GM12892 (cell line): ENCODE measurements around the gene CACNG4.

Source experiments
- DNase-seq: peaks from one replicate; pipeline ENCODE4 v3.0.0; 2011; ENCODE audit not compliant: insufficient read length
- FAIRE-seq: peaks from 2 replicates; lab custom pipeline; 2011; peaks lifted over from hg19 to GRCh38; lab: Jason Lieb, UNC
- POLR2A ChIP-seq: IDR thresholded peaks from 2 replicates; pipeline ENCODE4 v1.6.1; 2011; ENCODE audit warnings: low read depth, low read length, control low read depth
- POLR2AphosphoS5 ChIP-seq: IDR thresholded peaks from 2 replicates; pipeline ENCODE4 v1.6.1; 2011; ENCODE audit warnings: low read depth, low read length, control low read depth
- TAF1 ChIP-seq: IDR thresholded peaks from 2 replicates; pipeline ENCODE4 v1.6.1; 2011; ENCODE audit warnings: low read depth, mild to moderate bottlenecking, control low read depth, low read length, borderline replicate concordance

CACNG4 gene

GRCh38 chr17:66978514-66979061 is 14.1 kb downstream of the CACNG4 start:
- no peak for TF ChIP-seq POLR2AphosphoS5
- no peak for TF ChIP-seq TAF1
- no peak for TF ChIP-seq POLR2A
- FAIRE-seq: no peak
- no peak for DNase-seq

- TF ChIP-seq POLR2AphosphoS5 (no peak), TAF1 (no peak)
- DNase-seq (no peak), FAIRE-seq (no peak)
Observed at GRCh38 chr17:66980896-66981295, 16.4 kb downstream of the CACNG4 start.

DNA sequence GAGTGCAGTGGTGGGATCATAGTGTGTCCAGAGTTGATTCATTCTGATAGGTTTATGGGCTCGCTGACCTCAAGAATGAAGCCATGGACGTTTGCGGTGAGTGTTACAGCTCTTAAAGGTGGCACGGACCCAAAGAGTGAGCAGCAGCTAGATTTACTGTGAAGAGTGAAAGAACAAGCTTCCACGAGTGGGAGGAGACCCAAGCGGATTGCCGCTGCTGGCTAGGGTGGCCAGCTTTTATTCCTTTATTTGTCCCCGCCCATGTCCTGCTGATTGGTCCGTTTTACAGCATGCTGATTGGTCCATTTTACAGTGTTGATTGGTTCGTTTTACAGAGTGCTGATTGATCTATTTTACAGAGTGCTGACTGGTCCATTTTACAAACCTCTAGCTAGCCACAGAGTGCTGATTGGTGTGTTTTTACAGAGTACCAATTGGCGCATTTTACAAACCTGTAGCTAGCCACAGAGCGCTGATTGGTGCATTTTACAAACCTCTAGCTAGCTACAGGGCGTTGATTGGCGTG is 17.5 kb downstream of the CACNG4 start:
- TF ChIP-seq TAF1 (no peak), POLR2A (no peak), POLR2AphosphoS5 (no peak)
- DNase-seq (no peak), FAIRE-seq (no peak)

- FAIRE-seq (no peak), DNase-seq (no peak)
- TF ChIP-seq POLR2AphosphoS5: no peak
- TF ChIP-seq POLR2A: no peak
- TF ChIP-seq TAF1: no peak
Observed at GRCh38 chr17:66983414-66984021, 19.0 kb downstream of the CACNG4 start.

GRCh38 chr17:66984730-66985129 is 20.2 kb downstream of the CACNG4 start:
- no peak for DNase-seq
- TF ChIP-seq POLR2AphosphoS5: no peak
- TF ChIP-seq POLR2A: no peak
- no peak for TF ChIP-seq TAF1
- peak; percentile 68 for FAIRE-seq

DNA sequence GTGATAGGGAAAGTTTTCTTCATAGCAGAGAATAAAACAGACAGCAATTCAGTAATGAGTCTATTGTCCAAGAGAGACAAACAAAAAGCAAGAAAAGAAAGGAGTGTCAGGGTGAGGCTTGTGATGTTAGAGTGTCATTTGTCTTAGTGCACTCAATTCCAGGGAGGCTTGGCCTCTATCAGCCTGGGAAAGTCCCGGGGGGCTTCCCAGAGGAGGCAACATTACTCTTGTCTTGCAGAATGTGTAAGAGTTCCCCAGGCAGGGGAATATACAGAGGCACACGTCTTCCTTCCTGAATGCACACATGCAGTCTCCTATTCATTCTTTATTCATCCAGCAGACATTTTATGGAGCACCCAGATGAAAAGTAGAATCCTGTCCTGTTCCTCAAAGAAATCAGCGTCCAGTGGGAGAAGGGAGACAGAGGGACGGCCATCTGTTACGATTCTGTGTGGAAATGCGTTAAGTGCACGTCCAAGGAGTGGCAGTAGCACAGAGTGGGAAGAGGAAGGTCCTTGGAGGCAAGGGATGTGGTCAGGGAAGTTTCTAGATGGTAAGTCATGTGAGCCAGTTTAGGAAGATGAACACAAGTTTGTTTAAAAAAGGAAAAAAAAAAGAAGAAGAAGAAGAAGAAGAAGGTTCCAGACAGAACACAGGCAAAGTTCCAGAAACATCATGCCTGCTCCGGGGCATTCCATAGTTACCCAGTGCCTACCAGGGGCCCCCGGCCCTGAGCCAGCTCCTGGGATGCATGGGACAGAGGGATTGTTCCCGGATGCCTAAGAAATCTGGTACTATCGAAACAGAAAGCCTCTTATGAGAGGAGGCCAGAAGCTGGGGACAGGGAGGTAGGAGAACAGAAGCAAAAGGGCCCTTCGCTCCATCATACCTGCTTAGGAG is 21.1 kb downstream of the CACNG4 start:
- FAIRE-seq: peak; percentile 79
- TF ChIP-seq TAF1: no peak
- TF ChIP-seq POLR2AphosphoS5: no peak
- no peak for TF ChIP-seq POLR2A
- no peak for DNase-seq

- TF ChIP-seq POLR2A (no peak), POLR2AphosphoS5 (no peak), TAF1 (no peak)
- FAIRE-seq (no peak), DNase-seq (no peak)
Observed at GRCh38 chr17:66986659-66987058, 22.2 kb downstream of the CACNG4 start.

- DNase-seq: no peak
- TF ChIP-seq POLR2AphosphoS5: no peak
- no peak for TF ChIP-seq POLR2A
- no peak for TF ChIP-seq TAF1
- FAIRE-seq: no peak
Observed at GRCh38 chr17:66987059-66987616, 22.6 kb downstream of the CACNG4 start.

GRCh38 chr17:66988069-66988798 is 23.7 kb downstream of the CACNG4 start:
- DNase-seq (no peak), FAIRE-seq (no peak)
- no peak for TF ChIP-seq POLR2A
- no peak for TF ChIP-seq POLR2AphosphoS5
- TF ChIP-seq TAF1: no peak

DNA sequence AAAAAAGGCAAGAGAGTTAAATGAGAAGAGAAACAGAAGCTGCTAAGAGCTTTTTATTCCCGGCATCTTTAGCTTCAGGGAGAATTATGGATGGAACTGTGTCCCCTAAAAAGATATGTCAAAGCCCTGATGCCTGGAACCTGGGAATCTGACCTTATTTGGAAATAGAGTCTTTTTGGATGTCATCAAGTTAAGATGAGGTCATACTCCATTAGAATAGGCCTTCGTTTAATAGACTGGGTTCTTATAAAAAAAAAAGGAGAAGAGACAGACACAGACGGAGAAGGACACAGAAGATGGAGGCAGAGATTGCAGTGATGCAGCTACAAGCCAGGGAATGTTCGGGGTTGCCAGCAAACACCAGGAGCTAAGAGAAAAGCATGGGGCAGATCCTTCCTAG is 24.6 kb downstream of the CACNG4 start:
- DNase-seq: no peak
- FAIRE-seq: no peak
- TF ChIP-seq TAF1 (no peak), POLR2A (no peak), POLR2AphosphoS5 (no peak)

- FAIRE-seq (no peak), DNase-seq (no peak)
- TF ChIP-seq POLR2AphosphoS5: no peak
- TF ChIP-seq POLR2A: no peak
- no peak for TF ChIP-seq TAF1
Observed at GRCh38 chr17:66989579-66989978, 25.1 kb downstream of the CACNG4 start.
